OCI-LY7 (cell line): ENCODE data around the gene TPR.

ENCODE experiments used
- EZH2phosphoT487 ChIP-seq: fragments of 200-600 bp; sonication (generic); IDR thresholded peaks from 2 replicates; pipeline ENCODE4 v1.6.1; 2018; ENCODE audit warnings: low read depth, borderline replicate concordance, mild to moderate bottlenecking, mixed run types, antibody characterized with exemption, low read length, moderate library complexity, mixed read lengths
- TF ChIP-seq, protein P1 (sequence below): fragments of 200-600 bp; sonication (generic); conservative IDR thresholded peaks from 2 replicates; pipeline ENCODE4 v1.5.1; 2014; ENCODE audit warnings: mild to moderate bottlenecking, antibody characterized with exemption, low read length, moderate library complexity, mixed read lengths

DNA sequence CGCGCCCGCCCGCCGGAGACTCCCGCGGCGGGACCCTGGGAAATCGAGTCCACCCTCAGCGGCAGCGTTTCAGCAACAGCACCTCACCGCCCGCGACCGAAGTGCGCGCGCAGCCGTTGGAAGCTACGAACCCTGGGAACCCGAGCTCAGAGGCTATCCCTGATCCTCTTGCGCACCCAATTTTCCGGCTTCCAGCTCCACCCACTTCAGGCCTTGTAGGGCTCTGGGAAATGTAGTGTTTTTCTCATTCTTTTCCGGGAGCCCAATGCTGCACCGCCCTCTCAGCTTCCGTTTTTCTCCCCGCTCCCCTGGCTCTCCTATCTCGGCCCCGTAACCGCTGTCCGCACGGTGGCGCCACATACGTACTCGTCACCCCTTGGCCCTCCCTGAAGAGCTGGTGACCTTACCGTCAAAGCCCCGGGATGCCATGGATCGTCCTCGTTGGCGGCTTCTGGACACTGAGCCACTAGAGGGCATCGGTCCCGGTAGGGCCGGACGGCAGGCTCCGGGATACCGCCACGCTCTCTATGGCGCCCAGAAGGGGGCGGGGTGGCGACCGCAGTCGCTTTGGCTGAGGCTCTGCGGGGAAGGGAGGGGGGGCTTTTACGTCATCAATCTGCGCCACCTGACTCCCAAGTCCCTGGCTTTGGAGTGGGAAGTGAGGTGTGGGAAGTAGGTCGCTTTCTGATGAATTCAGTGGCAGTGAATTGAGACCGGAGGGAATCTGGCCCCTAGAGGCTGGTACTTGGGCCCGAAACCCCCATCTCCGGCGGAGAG lies at the start of gene TPR, which contains the start of gene ODR4:
- TF ChIP-seq, protein P1, sequence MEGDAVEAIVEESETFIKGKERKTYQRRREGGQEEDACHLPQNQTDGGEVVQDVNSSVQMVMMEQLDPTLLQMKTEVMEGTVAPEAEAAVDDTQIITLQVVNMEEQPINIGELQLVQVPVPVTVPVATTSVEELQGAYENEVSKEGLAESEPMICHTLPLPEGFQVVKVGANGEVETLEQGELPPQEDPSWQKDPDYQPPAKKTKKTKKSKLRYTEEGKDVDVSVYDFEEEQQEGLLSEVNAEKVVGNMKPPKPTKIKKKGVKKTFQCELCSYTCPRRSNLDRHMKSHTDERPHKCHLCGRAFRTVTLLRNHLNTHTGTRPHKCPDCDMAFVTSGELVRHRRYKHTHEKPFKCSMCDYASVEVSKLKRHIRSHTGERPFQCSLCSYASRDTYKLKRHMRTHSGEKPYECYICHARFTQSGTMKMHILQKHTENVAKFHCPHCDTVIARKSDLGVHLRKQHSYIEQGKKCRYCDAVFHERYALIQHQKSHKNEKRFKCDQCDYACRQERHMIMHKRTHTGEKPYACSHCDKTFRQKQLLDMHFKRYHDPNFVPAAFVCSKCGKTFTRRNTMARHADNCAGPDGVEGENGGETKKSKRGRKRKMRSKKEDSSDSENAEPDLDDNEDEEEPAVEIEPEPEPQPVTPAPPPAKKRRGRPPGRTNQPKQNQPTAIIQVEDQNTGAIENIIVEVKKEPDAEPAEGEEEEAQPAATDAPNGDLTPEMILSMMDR = peak; percentile 96
- no peak for TF ChIP-seq EZH2phosphoT487
